Measurements from ENCODE around the gene ROR2.
"Not testable (repeated sequence)": the region's sequence is repeated elsewhere in the genome, so short reads cannot be mapped to it uniquely, and the experiment has no call there.

Gene ROR2

GRCh38 chr9:91546574-91546973 lies 403.5 kb downstream of the ROR2 start:
- H3K4me1 ChIP-seq (ENCODE audit: insufficient read depth, low read length) = no peaks in the 10 kb centered on the region
- H3K36me3 ChIP-seq (ENCODE audit: insufficient read depth, low read length) = no peaks in the 10 kb centered on the region

GRCh38 chr9:91541734-91542133 lies 408.3 kb downstream of the ROR2 start:
- H2AFZ ChIP-seq (ENCODE audit: low read depth, low read length) = no peak overlapping the region
- no peaks in the 10 kb centered on the region for H3K36me3 ChIP-seq (ENCODE audit: insufficient read depth, low read length)
- H3K4me1 ChIP-seq (ENCODE audit: insufficient read depth, low read length) = no peaks in the 10 kb centered on the region
- H3K4me3 ChIP-seq (ENCODE audit: low read length) = no peak overlapping the region
- no peaks in the 10 kb centered on the region for H3K9me3 ChIP-seq (ENCODE audit: low read length)
- H3K27me3 ChIP-seq (ENCODE audit: insufficient read depth, low read length) = peaks cover 3% of the 10 kb centered on the region

More at GRCh38 chr9:91546574-91546973, 403.5 kb downstream of the ROR2 start:
- no peaks in the 10 kb centered on the region for H3K27me3 ChIP-seq (ENCODE audit: insufficient read depth, low read length)
- H3K9me3 ChIP-seq (ENCODE audit: low read length) = no peaks in the 10 kb centered on the region
- no peak overlapping the region for H2AFZ ChIP-seq (ENCODE audit: low read depth, low read length)
- no peak overlapping the region for H3K4me3 ChIP-seq (ENCODE audit: low read length)

GRCh38 chr9:91540506-91540905 lies 409.5 kb downstream of the ROR2 start:
- not testable (repeated sequence) for H3K27me3 ChIP-seq (ENCODE audit: insufficient read depth, low read length); H2AFZ ChIP-seq (ENCODE audit: low read depth, low read length); H3K36me3 ChIP-seq (ENCODE audit: insufficient read depth, low read length); H3K4me1 ChIP-seq (ENCODE audit: insufficient read depth, low read length); H3K4me3 ChIP-seq (ENCODE audit: low read length); H3K9me3 ChIP-seq (ENCODE audit: low read length)

GRCh38 chr9:91536211-91536691 lies 413.8 kb downstream of the ROR2 start:
- Histone ChIP-seq H2AFZ (ENCODE audit: low read depth, low read length) (no peak overlapping the region), H3K36me3 (ENCODE audit: insufficient read depth, low read length) (no peaks in the 10 kb centered on the region), H3K9me3 (ENCODE audit: low read length) (no peaks in the 10 kb centered on the region), H3K4me3 (ENCODE audit: low read length) (no peak overlapping the region), H3K4me1 (ENCODE audit: insufficient read depth, low read length) (no peaks in the 10 kb centered on the region), H3K27me3 (ENCODE audit: insufficient read depth, low read length) (peaks cover 3% of the 10 kb centered on the region)

- Histone ChIP-seq H3K9me3 (ENCODE audit: low read length) (no peaks in the 10 kb centered on the region), H2AFZ (ENCODE audit: low read depth, low read length) (no peak overlapping the region), H3K4me1 (ENCODE audit: insufficient read depth, low read length) (no peaks in the 10 kb centered on the region), H3K4me3 (ENCODE audit: low read length) (no peak overlapping the region), H3K36me3 (ENCODE audit: insufficient read depth, low read length) (no peaks in the 10 kb centered on the region), H3K27me3 (ENCODE audit: insufficient read depth, low read length) (no peaks in the 10 kb centered on the region)
These were observed 415.7 kb downstream of the ROR2 start for GRCh38 chr9:91534374-91534773.

- H3K36me3 ChIP-seq (ENCODE audit: insufficient read depth, low read length) = no peaks in the 10 kb centered on the region
- no peaks in the 10 kb centered on the region for H3K27me3 ChIP-seq (ENCODE audit: insufficient read depth, low read length)
- no peaks in the 10 kb centered on the region for H3K4me1 ChIP-seq (ENCODE audit: insufficient read depth, low read length)
- no peaks in the 10 kb centered on the region for H3K9me3 ChIP-seq (ENCODE audit: low read length)
- H3K4me3 ChIP-seq (ENCODE audit: low read length) = no peak overlapping the region
- no peak overlapping the region for H2AFZ ChIP-seq (ENCODE audit: low read depth, low read length)
These were observed 416.6 kb downstream of the ROR2 start for GRCh38 chr9:91533382-91533781.

GRCh38 chr9:91532325-91532724 lies 417.7 kb downstream of the ROR2 start:
- H2AFZ ChIP-seq (ENCODE audit: low read depth, low read length) = no peak overlapping the region
- H3K9me3 ChIP-seq (ENCODE audit: low read length) = no peaks in the 10 kb centered on the region
- no peaks in the 10 kb centered on the region for H3K4me1 ChIP-seq (ENCODE audit: insufficient read depth, low read length)
- no peak overlapping the region for H3K4me3 ChIP-seq (ENCODE audit: low read length)
- H3K36me3 ChIP-seq (ENCODE audit: insufficient read depth, low read length) = no peaks in the 10 kb centered on the region
- no peaks in the 10 kb centered on the region for H3K27me3 ChIP-seq (ENCODE audit: insufficient read depth, low read length)

- Histone ChIP-seq H3K36me3 (ENCODE audit: insufficient read depth, low read length) (no peaks in the 10 kb centered on the region), H3K9me3 (ENCODE audit: low read length) (no peaks in the 10 kb centered on the region), H3K4me1 (ENCODE audit: insufficient read depth, low read length) (no peaks in the 10 kb centered on the region), H2AFZ (ENCODE audit: low read depth, low read length) (no peak overlapping the region), H3K27me3 (ENCODE audit: insufficient read depth, low read length) (no peaks in the 10 kb centered on the region), H3K4me3 (ENCODE audit: low read length) (no peak overlapping the region)
These were observed 419.2 kb downstream of the ROR2 start for GRCh38 chr9:91530829-91531228.

- Histone ChIP-seq H2AFZ (ENCODE audit: low read depth, low read length) (no peak overlapping the region), H3K9me3 (ENCODE audit: low read length) (no peaks in the 10 kb centered on the region), H3K4me3 (ENCODE audit: low read length) (no peak overlapping the region), H3K36me3 (ENCODE audit: insufficient read depth, low read length) (no peaks in the 10 kb centered on the region), H3K4me1 (ENCODE audit: insufficient read depth, low read length) (no peaks in the 10 kb centered on the region), H3K27me3 (ENCODE audit: insufficient read depth, low read length) (peaks cover 2% of the 10 kb centered on the region)
These were observed 427.5 kb downstream of the ROR2 start for GRCh38 chr9:91522481-91522880.

GRCh38 chr9:91519520-91520277 lies 430.3 kb downstream of the ROR2 start:
- no peaks in the 10 kb centered on the region for H3K4me1 ChIP-seq (ENCODE audit: insufficient read depth, low read length)
- H2AFZ ChIP-seq (ENCODE audit: low read depth, low read length) = no peak overlapping the region
- H3K9me3 ChIP-seq (ENCODE audit: low read length) = no peaks in the 10 kb centered on the region
- peaks cover 2% of the 10 kb centered on the region for H3K27me3 ChIP-seq (ENCODE audit: insufficient read depth, low read length)
- no peaks in the 10 kb centered on the region for H3K36me3 ChIP-seq (ENCODE audit: insufficient read depth, low read length)
- H3K4me3 ChIP-seq (ENCODE audit: low read length) = no peak overlapping the region

- Histone ChIP-seq H3K4me1 (ENCODE audit: insufficient read depth, low read length) (no peaks in the 10 kb centered on the region), H3K27me3 (ENCODE audit: insufficient read depth, low read length) (peaks cover 2% of the 10 kb centered on the region), H3K36me3 (ENCODE audit: insufficient read depth, low read length) (no peaks in the 10 kb centered on the region)
These were observed 431.6 kb downstream of the ROR2 start for GRCh38 chr9:91518462-91518861.

GRCh38 chr9:91517801-91518200 lies 432.2 kb downstream of the ROR2 start:
- Histone ChIP-seq H3K36me3 (ENCODE audit: insufficient read depth, low read length) (no peaks in the 10 kb centered on the region), H3K4me1 (ENCODE audit: insufficient read depth, low read length) (no peaks in the 10 kb centered on the region), H2AFZ (ENCODE audit: low read depth, low read length) (no peak overlapping the region)

More at GRCh38 chr9:91518462-91518861, 431.6 kb downstream of the ROR2 start:
- Histone ChIP-seq H3K9me3 (ENCODE audit: low read length) (no peaks in the 10 kb centered on the region), H3K4me3 (ENCODE audit: low read length) (no peak overlapping the region), H2AFZ (ENCODE audit: low read depth, low read length) (no peak overlapping the region)

GRCh38 chr9:91517332-91517731 lies 432.7 kb downstream of the ROR2 start:
- not testable (repeated sequence) for H3K36me3 ChIP-seq (ENCODE audit: insufficient read depth, low read length); H3K4me1 ChIP-seq (ENCODE audit: insufficient read depth, low read length); H2AFZ ChIP-seq (ENCODE audit: low read depth, low read length); H3K4me3 ChIP-seq (ENCODE audit: low read length); H3K9me3 ChIP-seq (ENCODE audit: low read length); H3K27me3 ChIP-seq (ENCODE audit: insufficient read depth, low read length)

More at GRCh38 chr9:91517801-91518200, 432.2 kb downstream of the ROR2 start:
- H3K27me3 ChIP-seq (ENCODE audit: insufficient read depth, low read length) = peaks cover 2% of the 10 kb centered on the region
- H3K4me3 ChIP-seq (ENCODE audit: low read length) = no peak overlapping the region
- H3K9me3 ChIP-seq (ENCODE audit: low read length) = no peaks in the 10 kb centered on the region

- Histone ChIP-seq H3K27me3 (ENCODE audit: insufficient read depth, low read length) (peaks cover 2% of the 10 kb centered on the region), H3K36me3 (ENCODE audit: insufficient read depth, low read length) (no peaks in the 10 kb centered on the region), H3K4me3 (ENCODE audit: low read length) (no peak overlapping the region), H2AFZ (ENCODE audit: low read depth, low read length) (no peak overlapping the region), H3K9me3 (ENCODE audit: low read length) (no peaks in the 10 kb centered on the region), H3K4me1 (ENCODE audit: insufficient read depth, low read length) (no peaks in the 10 kb centered on the region)
These were observed 433.3 kb downstream of the ROR2 start for GRCh38 chr9:91516777-91517176.
